ENCODE data around the gene ALX3.
"Not testable (repeated sequence)": the region's sequence is repeated elsewhere in the genome, so short reads cannot be mapped to it uniquely, and the experiment has no call there.

DNA sequence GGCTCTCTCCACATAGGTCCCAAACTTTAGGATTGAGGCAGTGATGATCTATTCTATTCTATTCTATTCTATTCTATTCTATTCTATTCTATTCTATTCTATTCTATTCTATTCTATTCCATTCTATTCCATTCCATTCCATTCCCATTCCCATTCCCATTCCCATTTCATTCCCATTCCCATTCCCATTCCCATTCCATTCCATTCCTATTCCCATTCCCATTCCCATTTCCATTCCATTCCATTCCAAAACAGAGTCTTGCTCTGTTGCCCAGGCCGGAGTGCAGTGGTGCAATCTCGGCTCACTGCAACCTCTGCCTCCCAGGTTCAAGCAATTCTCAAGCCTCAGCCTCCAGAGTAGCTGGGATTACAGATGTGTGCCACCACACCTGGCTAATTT, 9.5 kb upstream of the ALX3 start:
- TF ChIP-seq, protein P1, sequence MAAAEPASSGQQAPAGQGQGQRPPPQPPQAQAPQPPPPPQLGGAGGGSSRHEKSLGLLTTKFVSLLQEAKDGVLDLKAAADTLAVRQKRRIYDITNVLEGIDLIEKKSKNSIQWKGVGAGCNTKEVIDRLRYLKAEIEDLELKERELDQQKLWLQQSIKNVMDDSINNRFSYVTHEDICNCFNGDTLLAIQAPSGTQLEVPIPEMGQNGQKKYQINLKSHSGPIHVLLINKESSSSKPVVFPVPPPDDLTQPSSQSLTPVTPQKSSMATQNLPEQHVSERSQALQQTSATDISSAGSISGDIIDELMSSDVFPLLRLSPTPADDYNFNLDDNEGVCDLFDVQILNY (CRISPR knock-in tag; IDR thresholded peaks at IDR 0.05), result not testable (repeated sequence)
- TF ChIP-seq ZNF232 (CRISPR knock-in tag; IDR thresholded peaks at IDR 0.05); NR3C1 (CRISPR knock-in tag; conservative IDR thresholded peaks at IDR 0.05; ENCODE audit: low read depth): not testable (repeated sequence)
- TF ChIP-seq, protein P2, sequence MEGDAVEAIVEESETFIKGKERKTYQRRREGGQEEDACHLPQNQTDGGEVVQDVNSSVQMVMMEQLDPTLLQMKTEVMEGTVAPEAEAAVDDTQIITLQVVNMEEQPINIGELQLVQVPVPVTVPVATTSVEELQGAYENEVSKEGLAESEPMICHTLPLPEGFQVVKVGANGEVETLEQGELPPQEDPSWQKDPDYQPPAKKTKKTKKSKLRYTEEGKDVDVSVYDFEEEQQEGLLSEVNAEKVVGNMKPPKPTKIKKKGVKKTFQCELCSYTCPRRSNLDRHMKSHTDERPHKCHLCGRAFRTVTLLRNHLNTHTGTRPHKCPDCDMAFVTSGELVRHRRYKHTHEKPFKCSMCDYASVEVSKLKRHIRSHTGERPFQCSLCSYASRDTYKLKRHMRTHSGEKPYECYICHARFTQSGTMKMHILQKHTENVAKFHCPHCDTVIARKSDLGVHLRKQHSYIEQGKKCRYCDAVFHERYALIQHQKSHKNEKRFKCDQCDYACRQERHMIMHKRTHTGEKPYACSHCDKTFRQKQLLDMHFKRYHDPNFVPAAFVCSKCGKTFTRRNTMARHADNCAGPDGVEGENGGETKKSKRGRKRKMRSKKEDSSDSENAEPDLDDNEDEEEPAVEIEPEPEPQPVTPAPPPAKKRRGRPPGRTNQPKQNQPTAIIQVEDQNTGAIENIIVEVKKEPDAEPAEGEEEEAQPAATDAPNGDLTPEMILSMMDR (IDR thresholded peaks at IDR 0.05), result not testable (repeated sequence)
- TF ChIP-seq, protein P3, sequence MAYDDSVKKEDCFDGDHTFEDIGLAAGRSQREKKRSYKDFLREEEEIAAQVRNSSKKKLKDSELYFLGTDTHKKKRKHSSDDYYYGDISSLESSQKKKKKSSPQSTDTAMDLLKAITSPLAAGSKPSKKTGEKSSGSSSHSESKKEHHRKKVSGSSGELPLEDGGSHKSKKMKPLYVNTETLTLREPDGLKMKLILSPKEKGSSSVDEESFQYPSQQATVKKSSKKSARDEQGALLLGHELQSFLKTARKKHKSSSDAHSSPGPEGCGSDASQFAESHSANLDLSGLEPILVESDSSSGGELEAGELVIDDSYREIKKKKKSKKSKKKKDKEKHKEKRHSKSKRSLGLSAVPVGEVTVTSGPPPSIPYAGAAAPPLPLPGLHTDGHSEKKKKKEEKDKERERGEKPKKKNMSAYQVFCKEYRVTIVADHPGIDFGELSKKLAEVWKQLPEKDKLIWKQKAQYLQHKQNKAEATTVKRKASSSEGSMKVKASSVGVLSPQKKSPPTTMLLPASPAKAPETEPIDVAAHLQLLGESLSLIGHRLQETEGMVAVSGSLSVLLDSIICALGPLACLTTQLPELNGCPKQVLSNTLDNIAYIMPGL (CRISPR knock-in tag; IDR thresholded peaks at IDR 0.05), result not testable (repeated sequence)

Measured in WTC11 (cell line).